Muscle of leg (tissue), 11 donors: Measurements from ENCODE around the gene C9orf72. TPM values are rescaled to one million over a fixed set of nuclear protein-coding genes. Genes with fewer than 3 reads are reported as not detected.

Experiments
- DNase-seq: peaks from one replicate; pipeline ENCODE4 v3.0.0; 2013
- H3K27ac ChIP-seq: one replicate; pipeline ENCODE4 v1.5.1; 2013; ENCODE audit warnings: mild to moderate bottlenecking, low read length, control low read depth
- H3K27me3 ChIP-seq: one replicate; pipeline ENCODE4 v1.6.1; 2013; ENCODE audit warnings: low read length; ENCODE audit not compliant: control insufficient read depth, insufficient read depth
- H3K36me3 ChIP-seq: one replicate; pipeline ENCODE4 v1.6.1; 2013; ENCODE audit warnings: low read length; ENCODE audit not compliant: control insufficient read depth, insufficient read depth
- H3K4me1 ChIP-seq: one replicate; pipeline ENCODE4 v1.6.1; 2013; ENCODE audit warnings: low read length; ENCODE audit not compliant: control insufficient read depth, insufficient read depth
- H3K4me3 ChIP-seq: one replicate; pipeline ENCODE4 v1.5.1; 2013; ENCODE audit warnings: low read length, control low read depth
- H3K9me3 ChIP-seq: replicated peaks from 2 replicates; pipeline ENCODE4 v1.6.1; 2013; ENCODE audit warnings: low read depth, low read length; ENCODE audit not compliant: control insufficient read depth
- WGBS: methylation state at CpG from one replicate; pipeline ENCODE4 v1.1.5; 2013; ENCODE audit warnings: missing lambda C conversion rate; ENCODE audit not compliant: insufficient coverage; 5-methylcytosine and 5-hydroxymethylcytosine counted together
- polyA plus RNA-seq, 8 donors: library from polyadenylated mRNA; unstranded; fragments of 120-200 nt; gene quantifications; one replicate each; pipeline versions ENCODE4 v1.2.1 to v1.2.3, GENCODE V29; 2013; ENCODE audit warnings: inconsistent platforms in 1 of 8, low replicate concordance in 1 of 8; ENCODE audit not compliant: insufficient read length in 8 of 8, insufficient read depth in 1 of 8
- total RNA-seq: library from RNA; stranded (reverse); fragments of 120-200 nt; gene quantifications from one replicate; pipeline ENCODE4 v1.2.4, GENCODE V29; 2013

The C9orf72 gene
- total and polyA plus RNA-seq, 9 donors, result 10.8 to 16.8 (median 13.2) TPM

DNA sequence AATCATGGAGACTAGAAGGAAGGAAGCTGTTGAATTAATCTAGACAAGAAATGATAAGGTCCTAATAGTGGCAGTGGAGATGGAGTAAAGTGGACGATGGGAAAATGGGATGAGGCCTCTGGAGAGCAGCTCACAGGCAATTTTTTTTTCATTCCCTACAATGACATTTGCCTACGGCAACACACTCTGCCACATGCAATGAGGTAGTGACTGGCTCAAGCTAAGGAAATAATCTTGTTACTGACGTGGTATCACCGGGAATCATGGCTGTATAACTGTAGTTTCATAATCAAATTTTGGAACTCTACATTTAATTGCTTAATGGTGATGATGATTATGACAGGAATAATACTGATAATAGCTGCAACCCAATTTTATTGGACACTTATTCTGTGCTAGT lies 31.5 kb downstream of the C9orf72 start:
- Histone ChIP-seq H3K27ac (no peak overlapping the region), H3K36me3 (peaks cover 3% of the 10 kb centered on the region), H3K9me3 (no peaks in the 10 kb centered on the region), H3K4me3 (no peak overlapping the region), H3K27me3 (no peaks in the 10 kb centered on the region), H3K4me1 (peaks cover 8% of the 10 kb centered on the region)
- DNase-seq, result no peak
- 90% methylated on average over 2 of the region's 4 CpGs for WGBS

DNA sequence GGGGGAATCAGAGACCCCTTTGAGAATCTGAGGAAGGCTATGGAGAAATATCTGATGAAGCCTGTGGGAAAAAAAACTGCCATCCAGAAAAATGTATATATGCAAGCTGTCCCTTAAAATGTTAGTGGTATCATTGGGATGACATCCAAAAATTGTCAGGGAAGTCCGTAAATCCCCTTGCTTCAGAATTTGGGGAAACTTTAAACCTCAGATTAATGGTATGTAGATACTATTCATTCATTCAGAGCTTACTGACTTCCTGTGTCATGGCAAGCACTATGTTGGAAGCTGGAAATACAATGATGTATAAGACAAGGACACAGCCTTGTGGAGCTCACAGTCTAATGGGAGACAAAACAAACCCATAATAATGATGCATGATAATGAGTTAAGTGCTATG lies 32.8 kb downstream of the C9orf72 start:
- Histone ChIP-seq H3K9me3 (no peaks in the 10 kb centered on the region), H3K27ac (no peak overlapping the region), H3K4me1 (peaks cover 8% of the 10 kb centered on the region), H3K36me3 (peaks cover 5% of the 10 kb centered on the region), H3K4me3 (no peak overlapping the region), H3K27me3 (no peaks in the 10 kb centered on the region)
- no CpG with 5 or more reads among the region's 1 CpG for WGBS
- peak; percentile 17 for DNase-seq

GRCh38 chr9:27539479-27540441 lies 33.5 kb downstream of the C9orf72 start:
- peak; percentile 95 for DNase-seq
- Histone ChIP-seq H3K4me1 (peaks cover 8% of the 10 kb centered on the region), H3K4me3 (no peak overlapping the region), H3K9me3 (no peaks in the 10 kb centered on the region), H3K36me3 (peaks cover 2% of the 10 kb centered on the region), H3K27me3 (no peaks in the 10 kb centered on the region), H3K27ac (peak overlapping the region; percentile 53)
- 12% methylated on average over 2 of the region's 5 CpGs for WGBS

DNA sequence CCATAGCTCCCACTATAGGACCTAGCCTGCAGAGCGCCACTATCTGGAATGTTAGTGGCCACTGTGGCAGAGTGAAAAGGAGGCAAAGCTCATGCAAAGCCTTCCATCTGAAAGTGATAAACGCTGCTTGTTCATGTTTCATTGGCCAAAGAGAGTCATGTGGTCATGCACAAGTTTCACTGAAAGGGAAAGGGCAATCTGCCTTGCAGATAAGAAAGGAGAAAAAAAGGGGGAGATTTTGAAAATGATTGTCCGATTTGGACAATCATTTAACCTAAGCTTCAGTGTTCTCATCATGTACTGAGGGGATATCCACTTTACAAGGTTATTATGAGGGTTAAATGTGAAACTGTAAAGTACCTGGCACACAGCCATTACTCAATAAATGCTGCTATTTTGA lies 34.6 kb downstream of the C9orf72 start:
- 87% methylated on average over 2 of the region's 3 CpGs for WGBS
- DNase-seq, result no peak
- no peak overlapping the region for H3K4me3 ChIP-seq
- no peak overlapping the region for H3K27ac ChIP-seq
- H3K27me3 ChIP-seq, result no peaks in the 10 kb centered on the region
- H3K9me3 ChIP-seq, result no peaks in the 10 kb centered on the region
- peaks cover 4% of the 10 kb centered on the region for H3K36me3 ChIP-seq
- H3K4me1 ChIP-seq, result peaks cover 8% of the 10 kb centered on the region

DNA sequence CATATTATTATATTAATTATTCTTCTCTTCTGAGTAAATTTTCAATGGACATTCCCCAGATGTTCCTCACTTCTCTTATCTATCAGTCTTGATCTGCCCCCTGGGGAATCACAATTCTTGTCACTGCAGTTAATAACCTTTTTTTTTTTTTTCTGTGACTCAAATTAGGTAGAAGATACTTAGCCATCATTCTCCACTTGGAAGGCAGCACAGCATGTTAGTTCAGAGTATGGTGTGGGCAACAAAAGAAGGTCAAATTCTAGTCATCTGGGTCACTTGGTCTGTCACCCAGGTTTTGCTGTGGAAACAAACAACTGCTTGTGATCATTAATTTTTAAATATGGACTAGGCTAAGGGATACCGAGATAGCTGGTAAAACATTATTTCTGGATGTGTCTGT lies 35.5 kb downstream of the C9orf72 start:
- Histone ChIP-seq H3K36me3 (peaks cover 4% of the 10 kb centered on the region), H3K4me3 (no peak overlapping the region)

DNA sequence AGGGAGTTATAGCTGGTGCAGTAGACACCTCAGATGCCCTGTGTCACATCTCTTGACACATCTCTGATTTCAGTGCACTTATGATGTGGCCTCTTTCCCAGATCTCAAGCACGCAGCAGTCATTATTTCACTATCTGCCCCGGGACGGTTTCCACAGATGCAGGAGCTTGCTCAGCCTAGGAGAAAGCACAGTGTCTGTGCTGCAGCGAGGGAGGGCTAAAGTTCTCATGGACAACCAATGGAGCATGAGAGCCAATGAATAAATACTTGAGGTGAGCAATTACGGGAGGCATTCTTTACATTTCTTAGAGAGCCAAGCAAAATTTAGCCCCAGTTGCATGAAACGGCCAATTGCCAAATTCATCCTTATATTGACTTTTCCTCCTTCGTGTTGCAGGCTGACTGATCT lies 36.2 kb downstream of the C9orf72 start:
- peaks cover 4% of the 10 kb centered on the region for H3K36me3 ChIP-seq

More for the DNA sequence above, 35.5 kb downstream of the C9orf72 start:
- H3K4me1 ChIP-seq, result peaks cover 8% of the 10 kb centered on the region
- H3K27ac ChIP-seq, result no peak overlapping the region
- DNase-seq, result no peak
- no peaks in the 10 kb centered on the region for H3K27me3 ChIP-seq
- no CpG with 5 or more reads among the region's 1 CpG for WGBS
- no peaks in the 10 kb centered on the region for H3K9me3 ChIP-seq

GRCh38 chr9:27536168-27536567 lies 37.1 kb downstream of the C9orf72 start:
- Histone ChIP-seq H3K4me1 (peaks cover 8% of the 10 kb centered on the region), H3K4me3 (no peak overlapping the region), H3K27me3 (no peaks in the 10 kb centered on the region), H3K9me3 (no peaks in the 10 kb centered on the region), H3K27ac (no peak overlapping the region), H3K36me3 (peaks cover 4% of the 10 kb centered on the region)
- WGBS, result no CpG with 5 or more reads among the region's 3 CpGs
- no peak for DNase-seq

More for the DNA sequence above, 36.2 kb downstream of the C9orf72 start:
- Histone ChIP-seq H3K27ac (no peak overlapping the region), H3K27me3 (no peaks in the 10 kb centered on the region), H3K4me3 (no peak overlapping the region), H3K9me3 (no peaks in the 10 kb centered on the region), H3K4me1 (peaks cover 8% of the 10 kb centered on the region)
- no peak for DNase-seq
- 71% methylated on average over 4 of the region's 7 CpGs for WGBS

GRCh38 chr9:27535701-27536118 lies 37.6 kb downstream of the C9orf72 start:
- Histone ChIP-seq H3K4me1 (peaks cover 8% of the 10 kb centered on the region), H3K36me3 (peaks cover 4% of the 10 kb centered on the region), H3K9me3 (no peaks in the 10 kb centered on the region), H3K27me3 (no peaks in the 10 kb centered on the region), H3K4me3 (no peak overlapping the region), H3K27ac (no peak overlapping the region)
- WGBS, result 46% methylated on average over 3 of the region's 3 CpGs
- DNase-seq, result no peak

GRCh38 chr9:27534658-27535209 lies 38.5 kb downstream of the C9orf72 start:
- 25% methylated on average over 1 of the region's 3 CpGs for WGBS
- Histone ChIP-seq H3K9me3 (no peaks in the 10 kb centered on the region), H3K27me3 (no peaks in the 10 kb centered on the region), H3K4me3 (no peak overlapping the region), H3K27ac (no peak overlapping the region), H3K36me3 (peaks cover 4% of the 10 kb centered on the region), H3K4me1 (peaks cover 7% of the 10 kb centered on the region)
- DNase-seq, result no peak

GRCh38 chr9:27534131-27534530 lies 39.1 kb downstream of the C9orf72 start:
- Histone ChIP-seq H3K36me3 (peaks cover 4% of the 10 kb centered on the region), H3K4me3 (no peak overlapping the region), H3K27ac (no peak overlapping the region), H3K9me3 (no peaks in the 10 kb centered on the region), H3K4me1 (peaks cover 3% of the 10 kb centered on the region), H3K27me3 (no peaks in the 10 kb centered on the region)
- DNase-seq, result peak; percentile 39
- no CpG with 5 or more reads among the region's 4 CpGs for WGBS
